Measurements from ENCODE around the gene MFNG. TPM values are rescaled to one million over a fixed set of nuclear protein-coding genes. Genes with fewer than 3 reads are reported as not detected.

MFNG gene
- total and polyA plus RNA-seq, 8 donors: 1.5 to 10.5 (median 4.4) TPM

GRCh38 chr22:37519268-37520195 lies 33.3 kb upstream of the MFNG start, which contains the start of gene CARD10:
TSS of gene CARD10 (minus strand) at chr22:37519415. CDS start at chr22:37519200, 215 bp downstream.
- peak in 5 of 6 donors; percentile 61 to 84 (median 75) for DNase-seq
- Histone ChIP-seq H3K4me1 (peaks cover 0 to 6% (median 3%) of the 10 kb centered on the region in 3 donors), H3K27ac (peak within 1 kb of the TSS; percentile 28 to 75 (median 44)), H3K4me3 (peak within 1 kb of the TSS; percentile 60 to 81 (median 68)), H3K27me3 (no peaks in the 10 kb centered on the region), H3K36me3 (no peaks in the 10 kb centered on the region), H3K9me3 (no peaks in the 10 kb centered on the region)
- TF ChIP-seq, protein P1, sequence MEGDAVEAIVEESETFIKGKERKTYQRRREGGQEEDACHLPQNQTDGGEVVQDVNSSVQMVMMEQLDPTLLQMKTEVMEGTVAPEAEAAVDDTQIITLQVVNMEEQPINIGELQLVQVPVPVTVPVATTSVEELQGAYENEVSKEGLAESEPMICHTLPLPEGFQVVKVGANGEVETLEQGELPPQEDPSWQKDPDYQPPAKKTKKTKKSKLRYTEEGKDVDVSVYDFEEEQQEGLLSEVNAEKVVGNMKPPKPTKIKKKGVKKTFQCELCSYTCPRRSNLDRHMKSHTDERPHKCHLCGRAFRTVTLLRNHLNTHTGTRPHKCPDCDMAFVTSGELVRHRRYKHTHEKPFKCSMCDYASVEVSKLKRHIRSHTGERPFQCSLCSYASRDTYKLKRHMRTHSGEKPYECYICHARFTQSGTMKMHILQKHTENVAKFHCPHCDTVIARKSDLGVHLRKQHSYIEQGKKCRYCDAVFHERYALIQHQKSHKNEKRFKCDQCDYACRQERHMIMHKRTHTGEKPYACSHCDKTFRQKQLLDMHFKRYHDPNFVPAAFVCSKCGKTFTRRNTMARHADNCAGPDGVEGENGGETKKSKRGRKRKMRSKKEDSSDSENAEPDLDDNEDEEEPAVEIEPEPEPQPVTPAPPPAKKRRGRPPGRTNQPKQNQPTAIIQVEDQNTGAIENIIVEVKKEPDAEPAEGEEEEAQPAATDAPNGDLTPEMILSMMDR (IDR thresholded peaks at IDR 0.05): no peak
- FAIRE-seq: no peak
- 3 to 9% methylated on average over 29 to 99 of the region's 99 CpGs for WGBS, 2 donors
- intact Hi-C loops (cut with DNase I): no loop called here
- peak; percentile 58 to 80 (median 70) for ATAC-seq

DNA sequence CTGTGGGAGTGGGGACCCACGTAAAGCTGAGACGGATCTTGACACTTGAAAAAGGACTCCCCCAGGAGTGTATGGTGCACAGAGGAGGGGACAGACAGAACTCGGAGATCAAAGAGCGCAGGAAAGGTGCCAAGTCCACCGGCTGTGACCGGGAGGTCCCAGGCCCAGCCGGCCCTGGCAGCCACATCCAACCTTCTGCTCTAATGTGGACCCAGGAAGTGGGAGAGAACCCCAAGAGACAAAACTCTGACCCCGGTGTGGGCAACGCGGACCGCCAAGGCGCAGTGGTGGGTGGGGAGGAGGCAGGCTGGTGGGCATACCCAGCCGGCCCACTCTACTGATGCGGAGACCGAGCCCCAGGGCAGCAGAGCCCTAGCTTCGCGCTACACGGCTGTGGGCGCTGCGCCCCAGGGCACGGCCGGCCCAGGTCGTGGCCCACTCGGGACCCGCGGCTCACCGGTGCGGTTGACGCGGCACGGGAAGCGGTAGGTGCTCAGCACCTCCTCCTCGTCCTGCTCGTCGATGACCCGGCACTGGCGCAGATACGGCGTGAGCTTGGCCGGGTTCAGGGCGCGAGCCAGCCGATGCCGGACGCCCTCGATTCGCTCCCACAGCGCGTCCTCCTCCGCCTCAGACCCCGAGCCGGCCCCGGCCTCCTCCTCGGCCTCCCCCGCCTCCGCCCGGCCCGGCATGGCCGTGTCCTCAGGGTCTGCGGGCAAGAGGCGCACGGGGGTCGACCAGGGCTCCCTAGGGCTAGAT lies 32.5 kb upstream of the MFNG start:
- Histone ChIP-seq H3K27ac (peak overlapping the region; percentile 28 to 75 (median 44)), H3K36me3 (no peaks in the 10 kb centered on the region), H3K9me3 (no peaks in the 10 kb centered on the region), H3K27me3 (no peaks in the 10 kb centered on the region), H3K4me1 (peaks cover 0 to 6% (median 3%) of the 10 kb centered on the region in 3 donors), H3K4me3 (peak overlapping the region; percentile 60 to 81 (median 68))
- FAIRE-seq (no peak), ATAC-seq (peak; percentile 32 to 53 (median 42)), DNase-seq (peak in 3 of 6 donors; percentile 52 to 80 (median 73))
- 4% methylated on average over 36 to 63 of the region's 63 CpGs for WGBS, 2 donors
- intact Hi-C loops (cut with DNase I): no loop called here
- TF ChIP-seq, protein P1 (IDR thresholded peaks at IDR 0.05): no peak

DNA sequence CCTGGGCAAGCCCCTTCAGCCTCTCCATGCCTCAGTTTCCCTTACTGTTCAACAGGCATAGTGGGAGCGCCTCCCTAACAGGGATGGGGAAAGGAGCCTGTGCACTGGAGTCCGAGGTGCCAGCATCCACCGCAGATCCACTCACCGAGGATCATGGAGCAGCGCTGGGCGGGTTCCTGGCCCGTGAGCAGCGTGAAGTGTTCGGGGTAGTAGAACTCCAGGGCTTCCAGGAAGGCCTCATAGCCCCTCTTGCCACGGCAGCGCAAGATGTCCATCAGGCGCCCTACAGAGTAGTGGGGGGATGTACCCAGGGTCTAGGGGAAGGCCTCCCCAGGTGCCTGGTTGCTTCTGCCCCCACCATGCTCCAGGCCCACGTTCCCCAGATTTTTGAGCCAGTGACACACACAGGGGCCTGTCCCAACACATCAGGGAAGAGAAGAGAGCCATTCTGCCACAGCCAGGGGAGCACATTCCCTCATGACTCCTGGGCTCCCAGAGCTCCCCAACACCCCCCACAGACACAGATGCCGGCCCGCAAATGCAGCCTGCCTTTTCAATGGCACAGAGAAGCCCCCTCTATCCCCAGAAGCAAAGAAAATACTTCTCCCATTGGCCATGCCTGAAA lies 31.8 kb upstream of the MFNG start:
- ATAC-seq (peak in 1 of 4 donors; percentile 3), FAIRE-seq (no peak), DNase-seq (peak in 2 of 6 donors; percentile 13 to 61)
- TF ChIP-seq, protein P1 (IDR thresholded peaks at IDR 0.05): no peak
- H3K4me1 ChIP-seq: peaks cover 0 to 6% (median 3%) of the 10 kb centered on the region in 3 donors
- H3K36me3 ChIP-seq: no peaks in the 10 kb centered on the region
- H3K4me3 ChIP-seq: peak overlapping the region in 2 of 4 donors; percentile 60 to 81
- H3K27ac ChIP-seq: peak overlapping the region in 3 of 4 donors; percentile 42 to 75 (median 45)
- no peaks in the 10 kb centered on the region for H3K9me3 ChIP-seq
- WGBS, 2 donors: 84 to 85% methylated on average over 15 of the region's 15 CpGs
- intact Hi-C loops (cut with DNase I): no loop called here
- H3K27me3 ChIP-seq: no peaks in the 10 kb centered on the region

GRCh38 chr22:37516456-37516855 lies 30.3 kb upstream of the MFNG start:
- WGBS, 2 donors: 42 to 83% methylated on average over 1 of the region's 1 CpG
- TF ChIP-seq, protein P1 (IDR thresholded peaks at IDR 0.05): no peak
- FAIRE-seq: no peak
- Histone ChIP-seq H3K36me3 (no peaks in the 10 kb centered on the region), H3K4me3 (no peak overlapping the region), H3K4me1 (peaks cover 4 to 8% (median 6%) of the 10 kb centered on the region in 3 donors), H3K9me3 (no peaks in the 10 kb centered on the region), H3K27me3 (no peaks in the 10 kb centered on the region), H3K27ac (no peak overlapping the region)
- intact Hi-C loops (cut with DNase I): no loop called here
- no peak for DNase-seq
- ATAC-seq: no peak

Data from pancreas (tissue), 10 donors.